B cell (primary cell): ENCODE results near the gene CERK.

ENCODE experiments used
- CTCF ChIP-seq: fragments of 200-600 bp; IDR thresholded peaks from one replicate; pipeline ENCODE4 v1.8.0; 2022; ENCODE audit warnings: antibody characterized with exemption, mild to moderate bottlenecking
- EZH2 ChIP-seq: IDR thresholded peaks from 2 replicates; pipeline ENCODE4 v1.6.1; 2012; ENCODE audit warnings: borderline replicate concordance, low read depth, mild to moderate bottlenecking, moderate library complexity, low read length; ENCODE audit not compliant: insufficient read depth, poor library complexity, severe bottlenecking

DNA sequence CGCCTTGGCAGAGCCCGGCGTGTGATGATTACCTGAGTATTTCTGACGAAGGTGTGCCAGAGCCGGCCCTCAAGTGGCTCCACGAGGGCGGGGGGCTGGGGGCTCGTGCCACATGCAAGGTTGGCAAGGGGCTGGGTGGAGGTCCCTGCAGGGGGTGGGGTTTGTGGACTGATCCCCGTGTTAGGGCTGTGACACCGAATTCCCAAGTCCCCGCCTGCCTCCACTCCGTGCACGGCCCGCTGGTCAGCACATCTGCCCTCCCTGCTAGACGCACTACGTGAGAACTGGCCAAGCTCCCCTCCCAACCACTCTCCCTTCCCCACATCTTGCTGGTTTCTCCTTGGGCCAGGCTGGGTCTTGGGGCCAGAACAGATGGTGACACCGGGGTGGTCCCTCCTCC lies 83.6 kb downstream of the CERK start:
- TF ChIP-seq EZH2 = no peak
- TF ChIP-seq CTCF = no peak
